Type B pancreatic cell (in vitro differentiated cells): Measurements from ENCODE around the gene GGNBP2. TPM values are rescaled to one million over a fixed set of nuclear protein-coding genes. Genes with fewer than 3 reads are reported as not detected.

Source experiments
- DNase-seq: peaks from one replicate; pipeline ENCODE4 v3.0.0; 2021; ENCODE audit warnings: mixed read lengths; ENCODE audit not compliant: unreplicated experiment; ENCODE audit errors: extremely low spot score
- H3K27ac Mint-ChIP-seq: 2 replicates; pipeline ENCODE4 v1.8.0; 2021; ENCODE audit warnings: mild to moderate bottlenecking, mixed read lengths
- H3K27me3 Mint-ChIP-seq: 2 replicates; pipeline ENCODE4 v1.8.0; 2021; ENCODE audit warnings: mixed read lengths
- H3K36me3 Mint-ChIP-seq: 2 replicates; pipeline ENCODE4 v1.8.0; 2021; ENCODE audit warnings: mixed read lengths
- H3K4me1 Mint-ChIP-seq: one replicate; pipeline ENCODE4 v1.8.0; 2021; ENCODE audit warnings: mixed read lengths; ENCODE audit not compliant: unreplicated experiment
- H3K4me3 Mint-ChIP-seq: 2 replicates; pipeline ENCODE4 v1.8.0; 2021; ENCODE audit warnings: mild to moderate bottlenecking, mixed read lengths
- H3K9me3 Mint-ChIP-seq: 2 replicates; pipeline ENCODE4 v1.8.0; 2021; ENCODE audit warnings: mixed read lengths
- total RNA-seq: library from RNA; stranded (reverse); gene quantifications from 2 replicates; pipeline ENCODE4 v1.2.1, GENCODE V29; 2021; ENCODE audit warnings: low replicate concordance
- TF ChIP-seq, protein P1 (sequence below): fragments of 200-600 bp; sonication (generic); conservative IDR thresholded peaks from 2 replicates; pipeline ENCODE4 v1.5.0; 2021; ENCODE audit warnings: antibody characterized with exemption, mild to moderate bottlenecking

The GGNBP2 gene
- total RNA-seq, 1 donor from 2014 or later, result 63.7 TPM

DNA sequence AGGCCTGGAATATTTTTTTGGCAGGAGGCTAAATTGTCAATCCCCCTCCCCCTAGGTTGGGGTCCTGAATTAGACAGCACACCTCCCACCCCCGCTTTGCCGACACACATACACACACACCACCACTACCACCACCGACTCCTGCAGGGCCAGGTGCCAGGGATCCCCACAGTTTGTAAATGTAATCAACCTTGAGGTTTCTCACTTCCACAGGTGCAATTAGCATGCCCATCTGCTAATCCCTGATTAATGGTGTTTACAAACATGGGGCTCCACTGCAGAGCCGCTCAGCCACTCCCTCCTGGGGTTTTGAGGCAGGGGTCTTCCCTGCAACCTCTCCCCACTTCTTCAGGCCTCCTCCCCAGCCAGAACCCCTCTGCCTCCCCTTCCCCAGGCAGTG lies 68.4 kb downstream of the GGNBP2 start:
- Mint-ChIP-seq H3K4me3 (no peak overlapping the region), H3K27ac (no peak overlapping the region)

DNA sequence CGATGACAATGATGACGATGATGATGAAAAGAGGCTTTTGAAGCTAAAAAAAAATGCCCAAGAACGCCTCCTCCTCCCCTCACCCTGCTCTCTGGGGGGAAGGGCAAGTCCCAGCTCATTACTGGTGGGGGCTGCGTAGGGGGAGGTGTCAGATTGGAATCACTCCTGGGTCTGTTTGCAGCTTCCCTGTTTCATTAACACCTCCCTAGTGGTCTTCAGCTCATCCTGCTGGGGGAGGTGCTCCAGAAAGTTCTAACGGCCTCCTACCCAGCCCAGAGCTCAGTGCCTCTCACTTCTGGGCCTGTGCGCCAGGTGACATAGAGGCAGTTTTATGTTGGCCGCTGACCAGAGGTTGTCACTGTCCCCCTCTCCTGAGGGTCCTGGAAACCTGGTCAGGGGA lies 69.4 kb downstream of the GGNBP2 start:
- Mint-ChIP-seq H3K27me3 (peaks cover 3% of the 10 kb centered on the region), H3K4me1 (no peaks in the 10 kb centered on the region), H3K4me3 (no peak overlapping the region), H3K27ac (no peak overlapping the region), H3K36me3 (no peaks in the 10 kb centered on the region), H3K9me3 (no peaks in the 10 kb centered on the region)
- DNase-seq, result no peak
- TF ChIP-seq, protein P1, sequence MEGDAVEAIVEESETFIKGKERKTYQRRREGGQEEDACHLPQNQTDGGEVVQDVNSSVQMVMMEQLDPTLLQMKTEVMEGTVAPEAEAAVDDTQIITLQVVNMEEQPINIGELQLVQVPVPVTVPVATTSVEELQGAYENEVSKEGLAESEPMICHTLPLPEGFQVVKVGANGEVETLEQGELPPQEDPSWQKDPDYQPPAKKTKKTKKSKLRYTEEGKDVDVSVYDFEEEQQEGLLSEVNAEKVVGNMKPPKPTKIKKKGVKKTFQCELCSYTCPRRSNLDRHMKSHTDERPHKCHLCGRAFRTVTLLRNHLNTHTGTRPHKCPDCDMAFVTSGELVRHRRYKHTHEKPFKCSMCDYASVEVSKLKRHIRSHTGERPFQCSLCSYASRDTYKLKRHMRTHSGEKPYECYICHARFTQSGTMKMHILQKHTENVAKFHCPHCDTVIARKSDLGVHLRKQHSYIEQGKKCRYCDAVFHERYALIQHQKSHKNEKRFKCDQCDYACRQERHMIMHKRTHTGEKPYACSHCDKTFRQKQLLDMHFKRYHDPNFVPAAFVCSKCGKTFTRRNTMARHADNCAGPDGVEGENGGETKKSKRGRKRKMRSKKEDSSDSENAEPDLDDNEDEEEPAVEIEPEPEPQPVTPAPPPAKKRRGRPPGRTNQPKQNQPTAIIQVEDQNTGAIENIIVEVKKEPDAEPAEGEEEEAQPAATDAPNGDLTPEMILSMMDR, result no peak

More for the DNA sequence above, 68.4 kb downstream of the GGNBP2 start:
- Mint-ChIP-seq H3K27me3 (peaks cover 3% of the 10 kb centered on the region), H3K36me3 (no peaks in the 10 kb centered on the region), H3K9me3 (no peaks in the 10 kb centered on the region), H3K4me1 (peaks cover under 1% of the 10 kb centered on the region)
- no peak for DNase-seq
- TF ChIP-seq, protein P1, result no peak

DNA sequence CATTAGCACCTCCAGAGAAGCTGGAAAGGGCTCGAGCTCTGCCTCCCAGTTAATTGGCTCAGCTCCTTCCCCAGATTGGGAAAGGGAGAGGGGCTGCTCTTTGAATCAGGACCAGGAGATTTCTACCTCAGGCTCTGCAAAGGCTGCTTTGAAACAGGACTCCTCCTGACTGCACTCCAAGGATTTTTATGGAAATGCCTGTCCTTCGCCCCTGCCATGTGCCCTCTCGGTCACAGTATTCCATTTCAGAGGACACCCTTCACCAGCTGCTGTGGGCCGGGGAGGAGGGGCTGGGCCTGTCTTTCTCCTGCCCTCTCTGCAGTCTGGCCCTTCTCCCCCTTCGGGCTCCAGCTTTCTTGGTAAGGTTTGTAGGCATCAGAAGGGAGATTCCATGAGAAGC lies 70.2 kb downstream of the GGNBP2 start:
- Mint-ChIP-seq H3K4me1 (no peaks in the 10 kb centered on the region), H3K4me3 (no peak overlapping the region), H3K36me3 (no peaks in the 10 kb centered on the region), H3K9me3 (no peaks in the 10 kb centered on the region), H3K27me3 (peaks cover 3% of the 10 kb centered on the region), H3K27ac (no peak overlapping the region)
- TF ChIP-seq, protein P1, result no peak
- DNase-seq, result no peak

DNA sequence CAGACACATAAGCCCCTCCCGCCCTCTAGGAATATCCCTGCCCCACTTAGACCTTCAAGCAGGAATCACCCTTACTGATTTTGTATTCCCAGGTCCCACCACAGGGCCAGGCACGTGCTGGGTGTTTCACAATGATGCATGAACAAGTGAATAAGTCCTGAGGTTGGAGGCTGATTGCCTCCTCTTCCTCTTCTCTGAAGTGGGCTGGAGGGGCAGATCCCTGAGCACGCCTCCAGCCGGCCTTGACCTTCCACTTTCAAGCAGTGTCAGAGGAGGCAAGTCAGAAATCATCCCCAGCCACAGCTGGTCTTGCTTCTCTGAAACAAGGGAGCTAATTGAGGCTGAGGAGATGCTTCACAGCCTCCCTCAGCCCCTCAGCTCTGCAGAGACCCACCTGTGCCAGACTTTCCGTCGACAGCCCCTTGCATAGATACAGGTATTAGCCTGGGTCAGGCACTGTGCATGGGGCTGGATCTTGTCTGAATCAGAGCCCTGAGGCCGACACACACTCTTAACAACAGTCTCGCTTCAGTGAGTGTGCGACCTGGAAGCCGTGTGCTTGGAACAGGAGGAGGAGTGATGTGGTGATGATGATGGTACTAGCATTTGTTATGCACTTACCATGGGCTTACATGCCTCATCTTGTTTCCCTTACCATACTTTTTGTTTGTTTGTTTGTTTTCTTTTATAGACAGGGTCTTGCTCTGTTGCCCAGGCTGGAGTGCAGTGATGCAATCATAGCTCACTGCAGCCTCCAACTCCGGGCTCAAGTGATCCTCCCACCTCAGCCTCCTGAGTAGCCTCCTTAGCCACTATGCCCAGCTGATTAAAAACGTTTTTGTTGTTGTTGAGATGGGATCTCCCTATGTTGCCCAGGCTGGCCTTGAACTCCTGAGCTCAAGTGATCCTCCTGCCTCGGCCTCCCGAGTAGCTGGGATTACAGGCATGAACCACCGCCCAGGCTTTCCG lies 71.6 kb downstream of the GGNBP2 start:
- no peak for DNase-seq
- no peaks in the 10 kb centered on the region for H3K9me3 Mint-ChIP-seq

DNA sequence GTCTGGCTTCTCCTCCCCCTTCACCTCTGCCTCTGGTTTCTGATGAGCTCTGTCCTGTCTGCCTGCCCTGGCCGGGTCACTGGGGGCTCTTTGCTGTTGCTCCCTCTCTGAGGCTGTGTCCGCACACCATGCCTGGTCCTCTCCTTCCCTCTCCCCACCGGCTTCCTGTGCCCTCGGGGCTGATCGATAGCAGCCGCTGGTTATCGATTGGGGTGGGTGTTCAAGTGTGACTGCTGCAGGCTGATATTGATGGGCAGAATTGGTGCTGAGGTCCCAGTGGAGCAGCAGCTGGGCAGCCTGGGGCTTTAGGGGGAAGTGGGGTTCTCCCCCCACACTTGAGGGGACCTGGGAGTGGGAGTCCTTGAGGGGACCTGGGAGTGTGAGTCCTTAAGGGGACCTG lies 73.1 kb downstream of the GGNBP2 start:
- no peak for DNase-seq
- TF ChIP-seq, protein P1, result no peak
- Mint-ChIP-seq H3K9me3 (no peaks in the 10 kb centered on the region), H3K4me3 (no peak overlapping the region), H3K27me3 (peaks cover 6% of the 10 kb centered on the region), H3K27ac (no peak overlapping the region), H3K4me1 (no peaks in the 10 kb centered on the region), H3K36me3 (no peaks in the 10 kb centered on the region)

More for the DNA sequence above, 71.6 kb downstream of the GGNBP2 start:
- Mint-ChIP-seq H3K4me3 (no peak overlapping the region), H3K36me3 (no peaks in the 10 kb centered on the region), H3K27me3 (peaks cover 6% of the 10 kb centered on the region), H3K4me1 (no peaks in the 10 kb centered on the region), H3K27ac (no peak overlapping the region)
- TF ChIP-seq, protein P1, result no peak
